Measurements from ENCODE around the gene NCAPD3. TPM values are rescaled to one million over a fixed set of nuclear protein-coding genes. Genes with fewer than 3 reads are reported as not detected.

NCAPD3 gene, protein sequence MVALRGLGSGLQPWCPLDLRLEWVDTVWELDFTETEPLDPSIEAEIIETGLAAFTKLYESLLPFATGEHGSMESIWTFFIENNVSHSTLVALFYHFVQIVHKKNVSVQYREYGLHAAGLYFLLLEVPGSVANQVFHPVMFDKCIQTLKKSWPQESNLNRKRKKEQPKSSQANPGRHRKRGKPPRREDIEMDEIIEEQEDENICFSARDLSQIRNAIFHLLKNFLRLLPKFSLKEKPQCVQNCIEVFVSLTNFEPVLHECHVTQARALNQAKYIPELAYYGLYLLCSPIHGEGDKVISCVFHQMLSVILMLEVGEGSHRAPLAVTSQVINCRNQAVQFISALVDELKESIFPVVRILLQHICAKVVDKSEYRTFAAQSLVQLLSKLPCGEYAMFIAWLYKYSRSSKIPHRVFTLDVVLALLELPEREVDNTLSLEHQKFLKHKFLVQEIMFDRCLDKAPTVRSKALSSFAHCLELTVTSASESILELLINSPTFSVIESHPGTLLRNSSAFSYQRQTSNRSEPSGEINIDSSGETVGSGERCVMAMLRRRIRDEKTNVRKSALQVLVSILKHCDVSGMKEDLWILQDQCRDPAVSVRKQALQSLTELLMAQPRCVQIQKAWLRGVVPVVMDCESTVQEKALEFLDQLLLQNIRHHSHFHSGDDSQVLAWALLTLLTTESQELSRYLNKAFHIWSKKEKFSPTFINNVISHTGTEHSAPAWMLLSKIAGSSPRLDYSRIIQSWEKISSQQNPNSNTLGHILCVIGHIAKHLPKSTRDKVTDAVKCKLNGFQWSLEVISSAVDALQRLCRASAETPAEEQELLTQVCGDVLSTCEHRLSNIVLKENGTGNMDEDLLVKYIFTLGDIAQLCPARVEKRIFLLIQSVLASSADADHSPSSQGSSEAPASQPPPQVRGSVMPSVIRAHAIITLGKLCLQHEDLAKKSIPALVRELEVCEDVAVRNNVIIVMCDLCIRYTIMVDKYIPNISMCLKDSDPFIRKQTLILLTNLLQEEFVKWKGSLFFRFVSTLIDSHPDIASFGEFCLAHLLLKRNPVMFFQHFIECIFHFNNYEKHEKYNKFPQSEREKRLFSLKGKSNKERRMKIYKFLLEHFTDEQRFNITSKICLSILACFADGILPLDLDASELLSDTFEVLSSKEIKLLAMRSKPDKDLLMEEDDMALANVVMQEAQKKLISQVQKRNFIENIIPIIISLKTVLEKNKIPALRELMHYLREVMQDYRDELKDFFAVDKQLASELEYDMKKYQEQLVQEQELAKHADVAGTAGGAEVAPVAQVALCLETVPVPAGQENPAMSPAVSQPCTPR (N-terminal part only)
- 98.2 and 99.9 TPM in 2 replicates for total RNA-seq

DNA sequence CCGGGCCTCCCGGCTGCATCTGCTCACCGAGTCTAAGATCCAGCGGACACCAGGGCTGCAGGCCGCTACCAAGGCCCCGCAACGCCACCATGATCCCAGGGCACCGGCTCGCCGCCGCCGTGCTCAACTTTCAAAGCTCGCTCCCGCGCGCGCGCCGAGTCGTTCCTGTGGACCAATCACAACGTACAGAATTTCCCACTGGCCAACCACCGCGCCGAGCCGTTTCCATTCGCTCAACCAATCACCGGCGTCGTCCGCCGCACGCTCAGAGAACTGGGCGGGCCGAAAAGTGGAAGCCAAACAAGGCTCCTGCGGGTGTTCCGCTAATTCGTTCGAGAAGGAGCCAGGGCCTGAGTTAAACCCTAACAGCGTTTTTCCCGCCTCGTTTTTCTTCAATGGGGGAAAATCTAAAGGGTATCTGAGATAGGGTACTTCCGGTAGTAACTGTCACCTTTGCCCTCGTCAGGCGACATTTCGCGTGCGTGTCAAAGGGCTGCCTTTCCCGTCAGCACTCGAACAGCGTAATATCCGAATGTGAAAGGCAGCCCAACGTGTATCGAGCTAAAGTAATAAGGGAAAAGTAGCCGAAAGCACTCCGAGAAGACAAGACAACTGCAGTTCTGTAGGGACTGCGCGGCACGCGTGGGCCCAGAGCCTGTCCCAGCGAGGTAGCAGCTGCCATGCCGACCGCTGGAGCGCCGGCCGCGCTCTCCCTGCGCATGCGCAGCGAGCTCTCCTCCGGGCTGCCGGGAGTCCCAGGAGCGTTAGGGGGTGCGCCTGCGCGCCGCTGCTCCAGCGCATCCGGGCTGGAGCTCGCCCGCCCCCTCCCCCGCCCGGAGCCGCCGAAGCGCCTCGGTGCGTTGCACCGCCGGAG is at the start of gene NCAPD3, which contains the start of gene VPS26B:
TSS of gene NCAPD3 (minus strand) at position 132 of the 874 bp plus-strand sequence. CDS start at position 91, 41 bp downstream.
TSS of gene VPS26B (plus strand) at position 836 of the 874 bp plus-strand sequence. CDS start 452 bp downstream, outside the sequence.
- Mint-ChIP-seq H3K9me3 (no peaks in the 10 kb centered on the region), H3K36me3 (ENCODE audit: low read depth) (peaks cover 39% of the 10 kb centered on the region), H3K4me1 (ENCODE audit: low read depth) (peaks cover 59% of the 10 kb centered on the region), H3K27ac (peak within 1 kb of the TSS; percentile 98), H3K4me3 (ENCODE audit: low read depth) (peak within 1 kb of the TSS; percentile 97), H3K27me3 (ENCODE audit: low read depth) (no peaks in the 10 kb centered on the region)
- peak; percentile 96 for DNase-seq (ENCODE audit: low spot score)
- intact Hi-C loops (cut with micrococcal nuclease) = loop anchor here (1.0 to 10.0 kb wide), 6 partner anchors 15 to 297 kb away; partner anchors contain the start of genes ACAD8, GLB1L3 and THYN1

GRCh38 chr11:134273317-134273712 is 49.5 kb upstream of the NCAPD3 start:
- H3K36me3 Mint-ChIP-seq (ENCODE audit: low read depth) = peaks cover 15% of the 10 kb centered on the region
- DNase-seq (ENCODE audit: low spot score) = no peak
- intact Hi-C loops (cut with micrococcal nuclease) = no loop called here
- peak overlapping the region; percentile 24 for H3K4me3 Mint-ChIP-seq (ENCODE audit: low read depth)
- H3K4me1 Mint-ChIP-seq (ENCODE audit: low read depth) = peaks cover 58% of the 10 kb centered on the region
- no peak overlapping the region for H3K27ac Mint-ChIP-seq
- H3K27me3 Mint-ChIP-seq (ENCODE audit: low read depth) = peaks cover 2% of the 10 kb centered on the region
- H3K9me3 Mint-ChIP-seq = peaks cover 1% of the 10 kb centered on the region

- peak overlapping the region; percentile 42 for H3K27ac Mint-ChIP-seq
- DNase-seq (ENCODE audit: low spot score) = no peak
- peaks cover 62% of the 10 kb centered on the region for H3K4me1 Mint-ChIP-seq (ENCODE audit: low read depth)
- no peaks in the 10 kb centered on the region for H3K9me3 Mint-ChIP-seq
- intact Hi-C loops (cut with micrococcal nuclease) = no loop called here
- H3K36me3 Mint-ChIP-seq (ENCODE audit: low read depth) = peaks cover 13% of the 10 kb centered on the region
- peaks cover 2% of the 10 kb centered on the region for H3K27me3 Mint-ChIP-seq (ENCODE audit: low read depth)
- H3K4me3 Mint-ChIP-seq (ENCODE audit: low read depth) = peak overlapping the region; percentile 24
These were observed 48.9 kb upstream of the NCAPD3 start for GRCh38 chr11:134272381-134273316.

GRCh38 chr11:134271978-134272377 is 48.2 kb upstream of the NCAPD3 start:
- Mint-ChIP-seq H3K27me3 (ENCODE audit: low read depth) (no peaks in the 10 kb centered on the region), H3K9me3 (no peaks in the 10 kb centered on the region), H3K4me3 (ENCODE audit: low read depth) (no peak overlapping the region), H3K4me1 (ENCODE audit: low read depth) (peaks cover 59% of the 10 kb centered on the region), H3K27ac (no peak overlapping the region), H3K36me3 (ENCODE audit: low read depth) (peaks cover 10% of the 10 kb centered on the region)
- intact Hi-C loops (cut with micrococcal nuclease) = no loop called here
- no peak for DNase-seq (ENCODE audit: low spot score)

- intact Hi-C loops (cut with micrococcal nuclease) = no loop called here
- Mint-ChIP-seq H3K27me3 (ENCODE audit: low read depth) (no peaks in the 10 kb centered on the region), H3K4me3 (ENCODE audit: low read depth) (peak overlapping the region; percentile 38), H3K36me3 (ENCODE audit: low read depth) (peaks cover 17% of the 10 kb centered on the region), H3K4me1 (ENCODE audit: low read depth) (peaks cover 68% of the 10 kb centered on the region), H3K27ac (peak overlapping the region; percentile 43), H3K9me3 (no peaks in the 10 kb centered on the region)
- peak; percentile 50 for DNase-seq (ENCODE audit: low spot score)
These were observed 46.5 kb upstream of the NCAPD3 start for GRCh38 chr11:134270250-134270714.

GRCh38 chr11:134267966-134268365 is 44.2 kb upstream of the NCAPD3 start:
- no peaks in the 10 kb centered on the region for H3K9me3 Mint-ChIP-seq
- peaks cover 20% of the 10 kb centered on the region for H3K36me3 Mint-ChIP-seq (ENCODE audit: low read depth)
- no peaks in the 10 kb centered on the region for H3K27me3 Mint-ChIP-seq (ENCODE audit: low read depth)
- H3K27ac Mint-ChIP-seq = no peak overlapping the region
- no peak overlapping the region for H3K4me3 Mint-ChIP-seq (ENCODE audit: low read depth)
- H3K4me1 Mint-ChIP-seq (ENCODE audit: low read depth) = peaks cover 50% of the 10 kb centered on the region
- intact Hi-C loops (cut with micrococcal nuclease) = no loop called here
- no peak for DNase-seq (ENCODE audit: low spot score)

GRCh38 chr11:134267461-134267860 is 43.7 kb upstream of the NCAPD3 start:
- DNase-seq (ENCODE audit: low spot score) = no peak
- Mint-ChIP-seq H3K27ac (no peak overlapping the region), H3K36me3 (ENCODE audit: low read depth) (peaks cover 16% of the 10 kb centered on the region), H3K4me3 (ENCODE audit: low read depth) (no peak overlapping the region), H3K4me1 (ENCODE audit: low read depth) (peaks cover 45% of the 10 kb centered on the region), H3K27me3 (ENCODE audit: low read depth) (no peaks in the 10 kb centered on the region), H3K9me3 (no peaks in the 10 kb centered on the region)
- intact Hi-C loops (cut with micrococcal nuclease) = no loop called here

DNA sequence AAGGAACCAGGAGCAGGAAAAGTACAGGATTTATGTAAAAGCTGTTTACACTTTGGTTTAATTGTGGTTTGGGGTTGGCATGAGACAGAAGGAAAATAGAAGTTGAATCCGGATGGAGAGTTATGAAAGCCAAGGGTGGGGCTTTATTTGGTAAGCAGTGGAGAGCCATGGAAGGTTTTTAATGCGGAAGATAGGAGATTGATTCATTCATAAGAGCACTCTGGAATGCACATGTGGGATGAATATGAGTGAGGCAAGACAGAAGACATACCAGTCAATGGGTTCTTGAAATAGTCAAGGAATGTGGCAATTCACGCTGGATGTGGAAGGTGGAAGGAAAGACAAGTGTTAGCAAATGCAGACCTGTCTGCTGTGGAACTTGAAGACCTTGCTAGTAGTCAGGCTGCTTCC is 43.1 kb upstream of the NCAPD3 start:
- H3K9me3 Mint-ChIP-seq = no peaks in the 10 kb centered on the region

DNA sequence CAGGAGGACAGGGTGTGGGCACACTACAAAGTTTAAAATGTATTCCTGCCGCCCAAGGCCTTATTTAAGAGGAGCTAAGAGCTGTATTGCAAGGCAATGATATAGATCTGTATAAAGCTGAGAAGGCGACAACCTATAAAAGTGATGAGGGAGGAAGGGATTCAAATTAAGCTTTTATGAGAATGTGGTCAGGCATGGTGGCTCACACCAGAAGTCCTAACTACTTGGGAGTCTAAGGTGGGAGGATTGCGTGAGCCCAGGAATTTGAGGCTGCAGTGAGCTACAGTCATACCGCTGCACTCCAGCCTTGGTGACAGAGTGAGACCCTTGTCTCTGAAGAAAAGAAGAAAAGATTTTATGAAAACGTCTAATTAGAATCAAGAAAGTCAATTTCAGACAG is 42.7 kb upstream of the NCAPD3 start:
- intact Hi-C loops (cut with micrococcal nuclease) = no loop called here
- H3K36me3 Mint-ChIP-seq (ENCODE audit: low read depth) = peaks cover 20% of the 10 kb centered on the region
- no peak overlapping the region for H3K27ac Mint-ChIP-seq
- no peaks in the 10 kb centered on the region for H3K9me3 Mint-ChIP-seq
- no peak overlapping the region for H3K4me3 Mint-ChIP-seq (ENCODE audit: low read depth)
- peaks cover 44% of the 10 kb centered on the region for H3K4me1 Mint-ChIP-seq (ENCODE audit: low read depth)
- DNase-seq (ENCODE audit: low spot score) = no peak
- H3K27me3 Mint-ChIP-seq (ENCODE audit: low read depth) = no peaks in the 10 kb centered on the region

More for the DNA sequence above, 43.1 kb upstream of the NCAPD3 start:
- intact Hi-C loops (cut with micrococcal nuclease) = no loop called here
- H3K36me3 Mint-ChIP-seq (ENCODE audit: low read depth) = peaks cover 19% of the 10 kb centered on the region
- no peak for DNase-seq (ENCODE audit: low spot score)
- no peaks in the 10 kb centered on the region for H3K27me3 Mint-ChIP-seq (ENCODE audit: low read depth)
- no peak overlapping the region for H3K27ac Mint-ChIP-seq
- no peak overlapping the region for H3K4me3 Mint-ChIP-seq (ENCODE audit: low read depth)
- H3K4me1 Mint-ChIP-seq (ENCODE audit: low read depth) = peaks cover 45% of the 10 kb centered on the region

DNA sequence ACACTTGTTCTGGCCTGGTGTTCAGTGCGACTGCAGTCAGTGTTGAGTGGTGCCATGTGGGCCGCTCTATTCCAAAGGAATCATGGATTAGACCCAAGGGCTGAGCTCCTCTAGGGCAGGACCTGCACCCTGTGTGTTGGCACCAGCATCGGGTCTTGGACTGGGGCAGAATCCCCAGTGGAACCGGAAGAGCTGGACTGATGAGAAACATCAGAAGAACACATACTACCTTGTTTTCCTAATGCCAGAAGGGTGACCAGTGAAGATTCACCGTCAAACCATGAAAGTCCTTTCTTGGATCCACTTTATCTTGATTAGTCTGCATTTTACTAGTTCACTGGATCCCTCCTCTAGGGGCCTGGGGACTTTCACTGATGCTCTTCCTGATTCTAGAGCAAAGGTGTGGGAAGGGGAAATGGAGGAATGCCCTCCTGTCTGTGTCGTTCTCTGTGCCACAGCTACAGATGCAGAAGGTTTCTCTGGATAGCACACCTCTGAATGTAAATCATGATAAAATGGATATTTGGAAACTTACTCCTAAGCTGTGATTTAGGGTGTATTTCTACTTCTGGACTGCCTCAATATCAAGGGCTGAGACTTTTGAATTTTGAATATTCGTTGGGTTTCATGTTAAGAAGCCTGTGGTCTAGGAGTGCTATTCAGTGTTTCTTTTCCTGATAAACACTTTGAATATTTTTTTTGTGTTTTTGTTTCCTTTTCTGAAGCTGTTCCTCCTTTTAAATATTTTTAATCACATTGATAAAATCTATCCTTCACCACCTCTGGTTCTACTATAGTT is 41.4 kb upstream of the NCAPD3 start:
- peaks cover 26% of the 10 kb centered on the region for H3K36me3 Mint-ChIP-seq (ENCODE audit: low read depth)
- H3K4me3 Mint-ChIP-seq (ENCODE audit: low read depth) = no peak overlapping the region
- intact Hi-C loops (cut with micrococcal nuclease) = no loop called here
- no peaks in the 10 kb centered on the region for H3K27me3 Mint-ChIP-seq (ENCODE audit: low read depth)
- H3K9me3 Mint-ChIP-seq = no peaks in the 10 kb centered on the region
- no peak for DNase-seq (ENCODE audit: low spot score)
- H3K4me1 Mint-ChIP-seq (ENCODE audit: low read depth) = peaks cover 39% of the 10 kb centered on the region
- H3K27ac Mint-ChIP-seq = peak overlapping the region; percentile 28

All from activated T-helper 2 cell treated with anti-CD3 and anti-CD28 coated beads, Interferon-gamma antibody, Interleukin-2, Interleukin-4, amounts not matched to agents 10 μg/mL and 5 μg/mL and 100 μg/mL, durations not matched to agents 14 hours and 24 hours and 36 hours (primary cell).